Measurements from ENCODE around the gene DLGAP4.
A peak's percentile ranks its signal among the peaks of the same experiment; 100 is the strongest.

DLGAP4 gene

DNA sequence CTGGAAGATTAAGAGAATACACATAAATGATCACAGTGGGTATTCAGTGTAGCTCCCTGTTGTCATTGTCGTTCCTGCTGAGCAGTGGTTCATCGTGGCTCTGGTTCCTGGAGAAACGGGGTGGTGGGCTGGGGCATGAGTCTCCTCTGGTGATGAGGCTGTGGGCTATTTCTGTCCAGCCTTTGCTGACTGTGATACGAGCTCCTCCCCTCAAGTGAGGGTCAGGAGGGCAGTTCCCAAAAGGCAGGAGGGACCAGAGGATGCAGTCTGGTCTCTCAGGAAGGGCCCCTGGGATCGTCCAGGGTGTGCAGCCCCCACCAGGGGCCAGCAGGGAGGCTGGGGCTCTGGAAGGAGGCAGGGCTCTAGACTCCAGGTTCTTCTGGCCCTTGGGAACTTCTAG is 31.1 kb upstream of the DLGAP4 start:
- TF ChIP-seq ZC3H10 (CRISPR knock-in tag; IDR thresholded peaks at IDR 0.05) (no peak), SNAI2 (CRISPR knock-in tag; IDR thresholded peaks at IDR 0.05) (no peak), ARNTL (CRISPR knock-in tag; IDR thresholded peaks at IDR 0.05; ENCODE audit: borderline replicate concordance, low read depth) (no peak), PPARA (CRISPR knock-in tag; IDR thresholded peaks at IDR 0.05; ENCODE audit: borderline replicate concordance) (no peak)
- TF ChIP-seq, protein P1, sequence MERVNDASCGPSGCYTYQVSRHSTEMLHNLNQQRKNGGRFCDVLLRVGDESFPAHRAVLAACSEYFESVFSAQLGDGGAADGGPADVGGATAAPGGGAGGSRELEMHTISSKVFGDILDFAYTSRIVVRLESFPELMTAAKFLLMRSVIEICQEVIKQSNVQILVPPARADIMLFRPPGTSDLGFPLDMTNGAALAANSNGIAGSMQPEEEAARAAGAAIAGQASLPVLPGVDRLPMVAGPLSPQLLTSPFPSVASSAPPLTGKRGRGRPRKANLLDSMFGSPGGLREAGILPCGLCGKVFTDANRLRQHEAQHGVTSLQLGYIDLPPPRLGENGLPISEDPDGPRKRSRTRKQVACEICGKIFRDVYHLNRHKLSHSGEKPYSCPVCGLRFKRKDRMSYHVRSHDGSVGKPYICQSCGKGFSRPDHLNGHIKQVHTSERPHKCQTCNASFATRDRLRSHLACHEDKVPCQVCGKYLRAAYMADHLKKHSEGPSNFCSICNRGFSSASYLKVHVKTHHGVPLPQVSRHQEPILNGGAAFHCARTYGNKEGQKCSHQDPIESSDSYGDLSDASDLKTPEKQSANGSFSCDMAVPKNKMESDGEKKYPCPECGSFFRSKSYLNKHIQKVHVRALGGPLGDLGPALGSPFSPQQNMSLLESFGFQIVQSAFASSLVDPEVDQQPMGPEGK (CRISPR knock-in tag; IDR thresholded peaks at IDR 0.05; ENCODE audit: borderline replicate concordance) = no peak
- TF ChIP-seq, protein P2, sequence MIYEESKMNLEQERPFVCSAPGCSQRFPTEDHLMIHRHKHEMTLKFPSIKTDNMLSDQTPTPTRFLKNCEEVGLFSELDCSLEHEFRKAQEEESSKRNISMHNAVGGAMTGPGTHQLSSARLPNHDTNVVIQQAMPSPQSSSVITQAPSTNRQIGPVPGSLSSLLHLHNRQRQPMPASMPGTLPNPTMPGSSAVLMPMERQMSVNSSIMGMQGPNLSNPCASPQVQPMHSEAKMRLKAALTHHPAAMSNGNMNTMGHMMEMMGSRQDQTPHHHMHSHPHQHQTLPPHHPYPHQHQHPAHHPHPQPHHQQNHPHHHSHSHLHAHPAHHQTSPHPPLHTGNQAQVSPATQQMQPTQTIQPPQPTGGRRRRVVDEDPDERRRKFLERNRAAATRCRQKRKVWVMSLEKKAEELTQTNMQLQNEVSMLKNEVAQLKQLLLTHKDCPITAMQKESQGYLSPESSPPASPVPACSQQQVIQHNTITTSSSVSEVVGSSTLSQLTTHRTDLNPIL (CRISPR knock-in tag; IDR thresholded peaks at IDR 0.05; ENCODE audit: low read depth) = no peak

DNA sequence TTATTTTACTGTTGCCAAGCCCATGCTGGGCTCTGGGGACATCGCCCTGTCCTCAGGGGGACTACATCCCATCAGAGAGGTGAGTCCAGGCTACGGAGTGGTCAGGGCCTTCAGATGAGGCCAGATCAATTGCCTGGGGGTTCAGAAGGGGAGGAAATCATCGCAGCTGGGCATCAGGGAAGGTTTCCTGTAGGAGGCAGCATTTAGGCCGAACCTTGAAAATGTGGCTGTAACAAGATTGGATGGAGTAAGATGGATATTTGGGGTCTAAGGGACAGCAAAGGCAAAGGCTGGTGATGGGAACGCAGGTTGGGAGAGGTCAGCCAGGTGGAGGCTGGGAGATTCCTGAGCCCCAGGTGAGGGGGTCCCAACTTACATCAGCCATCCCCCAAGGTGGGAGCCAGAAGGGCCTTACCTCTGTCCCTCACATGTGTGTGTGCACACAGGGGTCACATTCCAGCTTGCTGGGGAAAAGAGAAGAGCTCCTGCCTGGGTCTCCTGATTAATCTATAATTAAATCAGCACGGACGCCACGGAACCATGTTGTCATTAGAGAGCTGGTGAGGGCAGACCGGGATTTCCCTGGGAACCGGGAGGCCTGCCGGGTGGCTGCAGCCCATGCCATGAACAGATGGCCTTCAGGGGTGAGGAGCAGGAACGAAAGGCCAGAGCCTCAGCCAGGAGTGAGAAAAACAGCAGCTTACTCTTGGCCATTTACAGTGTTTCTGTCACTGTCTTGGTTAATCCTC is 30.5 kb upstream of the DLGAP4 start:
- peak; percentile 55; the same call in 1 of the 2 replicates for TF ChIP-seq TCF4 (CRISPR knock-in tag; IDR thresholded peaks at IDR 0.05; ENCODE audit: borderline replicate concordance)
- no peak for TF ChIP-seq ZNF8 (CRISPR knock-in tag; IDR thresholded peaks at IDR 0.05)
- no peak for ATAC-seq

More for the DNA sequence above, 31.1 kb upstream of the DLGAP4 start:
- ATAC-seq = no peak

DNA sequence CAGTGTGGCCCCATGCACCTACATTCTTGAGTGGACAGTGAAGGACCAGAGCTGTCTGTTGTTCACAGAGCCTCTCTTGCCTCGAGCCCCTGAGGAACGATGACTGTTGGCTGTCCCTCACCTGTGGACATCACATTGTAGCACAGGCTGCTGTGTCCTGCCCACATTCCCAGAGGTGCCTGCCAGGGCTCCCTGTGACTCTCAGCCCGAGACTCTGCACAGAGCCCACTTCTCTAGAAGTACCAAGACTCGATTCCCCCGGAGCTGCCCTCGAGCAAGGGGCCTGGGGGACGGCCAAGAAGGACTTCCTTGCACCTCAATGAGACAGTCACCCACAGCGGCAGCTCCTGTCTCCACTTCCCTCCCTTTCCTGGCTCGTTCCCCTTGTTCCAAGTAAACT is 28.6 kb upstream of the DLGAP4 start:
- no peak for ATAC-seq
- TF ChIP-seq ZFP30 (CRISPR knock-in tag; IDR thresholded peaks at IDR 0.05) (no peak), ZC3H10 (CRISPR knock-in tag; IDR thresholded peaks at IDR 0.05) (no peak), ESRRG (CRISPR knock-in tag; IDR thresholded peaks at IDR 0.05) (no peak), ARNTL (CRISPR knock-in tag; IDR thresholded peaks at IDR 0.05; ENCODE audit: borderline replicate concordance, low read depth) (no peak), TOX (CRISPR knock-in tag; IDR thresholded peaks at IDR 0.05; ENCODE audit: borderline replicate concordance) (no peak), OSR1 (CRISPR knock-in tag; IDR thresholded peaks at IDR 0.05) (no peak), BACH2 (CRISPR knock-in tag; IDR thresholded peaks at IDR 0.05; ENCODE audit: borderline replicate concordance) (no peak), ISL1 (CRISPR knock-in tag; IDR thresholded peaks at IDR 0.05) (no peak), TCF4 (CRISPR knock-in tag; IDR thresholded peaks at IDR 0.05; ENCODE audit: borderline replicate concordance) (no peak), PPARA (CRISPR knock-in tag; IDR thresholded peaks at IDR 0.05; ENCODE audit: borderline replicate concordance) (no peak), GLIS3 (CRISPR knock-in tag; IDR thresholded peaks at IDR 0.05) (no peak), ZNF8 (CRISPR knock-in tag; IDR thresholded peaks at IDR 0.05) (no peak), SNAI2 (CRISPR knock-in tag; IDR thresholded peaks at IDR 0.05) (no peak), RARB (CRISPR knock-in tag; IDR thresholded peaks at IDR 0.05) (no peak), CSDC2 (CRISPR knock-in tag; IDR thresholded peaks at IDR 0.05) (no peak)
- TF ChIP-seq, protein P3, sequence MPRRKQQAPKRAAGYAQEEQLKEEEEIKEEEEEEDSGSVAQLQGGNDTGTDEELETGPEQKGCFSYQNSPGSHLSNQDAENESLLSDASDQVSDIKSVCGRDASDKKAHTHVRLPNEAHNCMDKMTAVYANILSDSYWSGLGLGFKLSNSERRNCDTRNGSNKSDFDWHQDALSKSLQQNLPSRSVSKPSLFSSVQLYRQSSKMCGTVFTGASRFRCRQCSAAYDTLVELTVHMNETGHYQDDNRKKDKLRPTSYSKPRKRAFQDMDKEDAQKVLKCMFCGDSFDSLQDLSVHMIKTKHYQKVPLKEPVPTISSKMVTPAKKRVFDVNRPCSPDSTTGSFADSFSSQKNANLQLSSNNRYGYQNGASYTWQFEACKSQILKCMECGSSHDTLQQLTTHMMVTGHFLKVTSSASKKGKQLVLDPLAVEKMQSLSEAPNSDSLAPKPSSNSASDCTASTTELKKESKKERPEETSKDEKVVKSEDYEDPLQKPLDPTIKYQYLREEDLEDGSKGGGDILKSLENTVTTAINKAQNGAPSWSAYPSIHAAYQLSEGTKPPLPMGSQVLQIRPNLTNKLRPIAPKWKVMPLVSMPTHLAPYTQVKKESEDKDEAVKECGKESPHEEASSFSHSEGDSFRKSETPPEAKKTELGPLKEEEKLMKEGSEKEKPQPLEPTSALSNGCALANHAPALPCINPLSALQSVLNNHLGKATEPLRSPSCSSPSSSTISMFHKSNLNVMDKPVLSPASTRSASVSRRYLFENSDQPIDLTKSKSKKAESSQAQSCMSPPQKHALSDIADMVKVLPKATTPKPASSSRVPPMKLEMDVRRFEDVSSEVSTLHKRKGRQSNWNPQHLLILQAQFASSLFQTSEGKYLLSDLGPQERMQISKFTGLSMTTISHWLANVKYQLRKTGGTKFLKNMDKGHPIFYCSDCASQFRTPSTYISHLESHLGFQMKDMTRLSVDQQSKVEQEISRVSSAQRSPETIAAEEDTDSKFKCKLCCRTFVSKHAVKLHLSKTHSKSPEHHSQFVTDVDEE (CRISPR knock-in tag; IDR thresholded peaks at IDR 0.05) = no peak
- TF ChIP-seq, protein P1 (CRISPR knock-in tag; IDR thresholded peaks at IDR 0.05; ENCODE audit: borderline replicate concordance) = no peak
- TF ChIP-seq, protein P4, sequence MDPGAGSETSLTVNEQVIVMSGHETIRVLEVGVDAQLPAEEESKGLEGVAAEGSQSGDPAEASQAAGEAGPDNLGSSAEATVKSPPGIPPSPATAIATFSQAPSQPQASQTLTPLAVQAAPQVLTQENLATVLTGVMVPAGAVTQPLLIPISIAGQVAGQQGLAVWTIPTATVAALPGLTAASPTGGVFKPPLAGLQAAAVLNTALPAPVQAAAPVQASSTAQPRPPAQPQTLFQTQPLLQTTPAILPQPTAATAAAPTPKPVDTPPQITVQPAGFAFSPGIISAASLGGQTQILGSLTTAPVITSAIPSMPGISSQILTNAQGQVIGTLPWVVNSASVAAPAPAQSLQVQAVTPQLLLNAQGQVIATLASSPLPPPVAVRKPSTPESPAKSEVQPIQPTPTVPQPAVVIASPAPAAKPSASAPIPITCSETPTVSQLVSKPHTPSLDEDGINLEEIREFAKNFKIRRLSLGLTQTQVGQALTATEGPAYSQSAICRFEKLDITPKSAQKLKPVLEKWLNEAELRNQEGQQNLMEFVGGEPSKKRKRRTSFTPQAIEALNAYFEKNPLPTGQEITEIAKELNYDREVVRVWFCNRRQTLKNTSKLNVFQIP (CRISPR knock-in tag; IDR thresholded peaks at IDR 0.05; ENCODE audit: borderline replicate concordance, low read depth) = no peak
- TF ChIP-seq, protein P5, sequence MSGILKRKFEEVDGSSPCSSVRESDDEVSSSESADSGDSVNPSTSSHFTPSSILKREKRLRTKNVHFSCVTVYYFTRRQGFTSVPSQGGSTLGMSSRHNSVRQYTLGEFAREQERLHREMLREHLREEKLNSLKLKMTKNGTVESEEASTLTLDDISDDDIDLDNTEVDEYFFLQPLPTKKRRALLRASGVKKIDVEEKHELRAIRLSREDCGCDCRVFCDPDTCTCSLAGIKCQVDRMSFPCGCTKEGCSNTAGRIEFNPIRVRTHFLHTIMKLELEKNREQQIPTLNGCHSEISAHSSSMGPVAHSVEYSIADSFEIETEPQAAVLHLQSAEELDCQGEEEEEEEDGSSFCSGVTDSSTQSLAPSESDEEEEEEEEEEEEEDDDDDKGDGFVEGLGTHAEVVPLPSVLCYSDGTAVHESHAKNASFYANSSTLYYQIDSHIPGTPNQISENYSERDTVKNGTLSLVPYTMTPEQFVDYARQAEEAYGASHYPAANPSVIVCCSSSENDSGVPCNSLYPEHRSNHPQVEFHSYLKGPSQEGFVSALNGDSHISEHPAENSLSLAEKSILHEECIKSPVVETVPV (CRISPR knock-in tag; IDR thresholded peaks at IDR 0.05) = no peak
- TF ChIP-seq, protein P2 (CRISPR knock-in tag; IDR thresholded peaks at IDR 0.05; ENCODE audit: low read depth) = no peak

Data from SK-N-SH treated with all-trans-retinoic acid at 6 μM for 48 hours (cell line).